K562 (cell line): ENCODE measurements around the gene INPP5D. TPM values are rescaled to one million over a fixed set of nuclear protein-coding genes. Genes with fewer than 3 reads are reported as not detected.

ENCODE experiments used
- ARID3A ChIP-seq: IDR thresholded peaks from 2 replicates; pipeline ENCODE4 v1.6.1; 2012; ENCODE audit warnings: low read depth, low read length, improper control_type of control experiment, borderline replicate concordance
- BCLAF1 ChIP-seq, 2 experiments: fragments of 450-650 bp in 1 of 2; IDR thresholded peaks; 2 replicates each; pipeline ENCODE4 v1.6.1; 2011 to 2017; ENCODE audit warnings: low read depth in 2 of 2, antibody characterized with exemption in 1 of 2, borderline replicate concordance in 1 of 2, low read length in 1 of 2, mild to moderate bottlenecking in 1 of 2, mixed read lengths in 1 of 2; ENCODE audit not compliant: control insufficient read depth in 1 of 2
- FOS ChIP-seq: IDR thresholded peaks from 3 replicates; pipeline ENCODE4 v1.6.1; 2011; ENCODE audit not compliant: insufficient read length; ENCODE audit errors: extremely low read depth
- GTF3C2 ChIP-seq: IDR thresholded peaks from 3 replicates; pipeline ENCODE4 v1.6.1; 2011; ENCODE audit warnings: borderline replicate concordance, mild to moderate bottlenecking, moderate library complexity; ENCODE audit not compliant: insufficient read length; ENCODE audit errors: extremely low read depth
- LARP7 ChIP-seq: fragments of 450-650 bp; IDR thresholded peaks from 2 replicates; pipeline ENCODE4 v1.6.1; 2016
- MED1 ChIP-seq: sonication (generic); formaldehyde crosslinking; IDR thresholded peaks from 2 replicates; pipeline ENCODE4 v1.8.1; 2023; ENCODE audit warnings: missing genetic modification reagents, borderline replicate concordance
- NCOR1 ChIP-seq: fragments of 450-650 bp; IDR thresholded peaks from 2 replicates; pipeline ENCODE4 v1.6.1; 2016; ENCODE audit warnings: mild to moderate bottlenecking, moderate library complexity
- SMAD3 ChIP-seq: fragments of 450-650 bp; formaldehyde crosslinking; conservative IDR thresholded peaks from 2 replicates; pipeline ENCODE4 v1.4.0; 2020; ENCODE audit warnings: mild to moderate bottlenecking
- SP1 ChIP-seq: sonication (generic); formaldehyde crosslinking; IDR thresholded peaks from 2 replicates; pipeline ENCODE4 v1.8.1; 2022; ENCODE audit warnings: mild to moderate bottlenecking, missing genetic modification reagents
- SP2 ChIP-seq: IDR thresholded peaks from 2 replicates; pipeline ENCODE4 v1.6.1; 2011; ENCODE audit warnings: mild to moderate bottlenecking, low read depth, low read length, moderate library complexity; ENCODE audit not compliant: poor library complexity, severe bottlenecking; ENCODE audit errors: extremely low read depth
- VEZF1 ChIP-seq: fragments of 200-800 bp; sonication (Bioruptor generic); IDR thresholded peaks from 2 replicates; pipeline ENCODE4 v1.6.1; 2017; ENCODE audit warnings: missing genetic modification characterization, missing compliant biosample characterization
- ZKSCAN8 ChIP-seq: fragments of 200-800 bp; sonication (Bioruptor generic); IDR thresholded peaks from 2 replicates; pipeline ENCODE4 v1.6.1; 2016; ENCODE audit warnings: missing genetic modification characterization, missing compliant biosample characterization
- ZNF12 ChIP-seq: sonication (generic); formaldehyde crosslinking; IDR thresholded peaks from 2 replicates; pipeline ENCODE4 v1.4.0; 2020; ENCODE audit warnings: mild to moderate bottlenecking, missing genetic modification reagents
- ZNF511 ChIP-seq: sonication (generic); formaldehyde crosslinking; IDR thresholded peaks from 2 replicates; pipeline ENCODE4 v1.8.0; 2022; ENCODE audit warnings: mild to moderate bottlenecking, missing genetic modification reagents
- polyA plus RNA-seq, 8 experiments: library from polyadenylated mRNA; depleted of rRNA in 4 of 8; stranded (reverse) in 5 of 8; unstranded in 3 of 8; fragments of >200 nt; fragmentation: Nextera tagmentation in 2 of 8; fragmentation: Illumina TruSeq in 1 of 8; extraction: Ambion mirVana in 2 of 8; extraction: Trizol in 1 of 8; gene quantifications; 2 replicates each; pipeline versions ENCODE4 v1.2.1 to v1.2.3, GENCODE V29; 2011 to 2014; ENCODE audit warnings: inconsistent platforms in 1 of 8, missing spikeins in 1 of 8
- total RNA-seq, 7 experiments: library from RNA; depleted of rRNA in 6 of 7; stranded (reverse); fragments of >200 nt in 6 of 7; fragmentation: Illumina TruSeq in 2 of 7; extraction: Trizol in 2 of 7; gene quantifications; 2 replicates each; pipeline versions ENCODE4 v1.2.1 to v1.2.3, GENCODE V29; 2011 to 2021; ENCODE audit warnings: low replicate concordance in 1 of 7

Gene INPP5D
- total and polyA plus RNA-seq, 9 of the 15 experiments (the other 6 are each of a cell fraction or from before 2014, with no cell fraction given): 0.55 to 6.2 (median 2.2) TPM

- TF ChIP-seq BCLAF1 (IDR thresholded peaks at IDR 0.05; ENCODE audit: borderline replicate concordance in 1 of 2, control insufficient read depth in 1 of 2, low read depth in 2 of 2, low read length in 1 of 2): no peak
- TF ChIP-seq SP2: no peak
- no peak for TF ChIP-seq SMAD3 (CRISPR knock-in tag)
- TF ChIP-seq GTF3C2: no peak
- peak; percentile 15; the same call in 1 of the 2 replicates for TF ChIP-seq VEZF1
- peak; percentile 72 for TF ChIP-seq NCOR1
- no peak for TF ChIP-seq LARP7
- TF ChIP-seq ZNF12 (CRISPR knock-in tag): no peak
- TF ChIP-seq ARID3A: 0 out of 2 replicates have a peak, but pooled peaks have one; percentile 58
- no peak for TF ChIP-seq ZNF511
- TF ChIP-seq ZKSCAN8 (CRISPR knock-in tag): no peak
- no peak for TF ChIP-seq MED1
- peak; percentile 11 for TF ChIP-seq FOS
- TF ChIP-seq SP1: 0 out of 2 replicates have a peak, but pooled peaks have one; percentile 26
These were observed 161.4 kb downstream of the INPP5D start (continued) for GRCh38 chr2:233221378-233222063.
